Tibial nerve (tissue), 4 donors: Measurements from ENCODE around the gene ROR1.

Source experiments
- CTCF ChIP-seq, 5 experiments: fragments of 200-600 bp in 3 of 5; fragments of 450-650 bp in 2 of 5; sonication (generic) in 3 of 5; IDR thresholded peaks; one replicate each; pipeline ENCODE4 v1.5.1; 2016 to 2019; ENCODE audit warnings: antibody characterized with exemption in 5 of 5, mild to moderate bottlenecking in 3 of 5, moderate library complexity in 2 of 5
- EP300 ChIP-seq, 2 donors: sonication (generic); formaldehyde crosslinking; IDR thresholded peaks; one replicate each; pipeline ENCODE4 v1.6.1; 2017; ENCODE audit warnings: antibody characterized with exemption in 2 of 2, mild to moderate bottlenecking in 1 of 2
- POLR2A ChIP-seq, 2 donors: fragments of 450-650 bp; IDR thresholded peaks; one replicate each; pipeline ENCODE4 v1.6.1; 2017; ENCODE audit warnings: antibody characterized with exemption in 2 of 2, mild to moderate bottlenecking in 2 of 2, moderate library complexity in 2 of 2

GRCh38 chr1:63772876-63773275 is 941 bp upstream of the ROR1 start:
- TF ChIP-seq POLR2A (IDR thresholded peaks at IDR 0.05), result no peak
- TF ChIP-seq CTCF (IDR thresholded peaks at IDR 0.05), result no peak
- no peak for TF ChIP-seq EP300 (IDR thresholded peaks at IDR 0.05)
